ENCODE measurements around the gene NPIPB9.
"Not testable (repeated sequence)": the region's sequence is repeated elsewhere in the genome, so short reads cannot be mapped to it uniquely, and the experiment has no call there.

NPIPB9 gene

GRCh38 chr16:28749997-28750465, 1.6 kb upstream of the NPIPB9 start:
- not testable (repeated sequence) for H3K27me3 Mint-ChIP-seq (ENCODE audit: low read depth); H3K4me3 Mint-ChIP-seq; H3K36me3 Mint-ChIP-seq (ENCODE audit: low read depth)

GRCh38 chr16:28750469-28751067, 1.0 kb upstream of the NPIPB9 start:
- not testable (repeated sequence) for H3K4me1 Mint-ChIP-seq; H3K27me3 Mint-ChIP-seq (ENCODE audit: low read depth); H3K9me3 Mint-ChIP-seq; H3K27ac Mint-ChIP-seq; H3K36me3 Mint-ChIP-seq (ENCODE audit: low read depth); H3K4me3 Mint-ChIP-seq

More at GRCh38 chr16:28749997-28750465, 1.6 kb upstream of the NPIPB9 start:
- not testable (repeated sequence) for H3K27ac Mint-ChIP-seq, H3K4me1 Mint-ChIP-seq, H3K9me3 Mint-ChIP-seq
- TF ChIP-seq, protein P1, sequence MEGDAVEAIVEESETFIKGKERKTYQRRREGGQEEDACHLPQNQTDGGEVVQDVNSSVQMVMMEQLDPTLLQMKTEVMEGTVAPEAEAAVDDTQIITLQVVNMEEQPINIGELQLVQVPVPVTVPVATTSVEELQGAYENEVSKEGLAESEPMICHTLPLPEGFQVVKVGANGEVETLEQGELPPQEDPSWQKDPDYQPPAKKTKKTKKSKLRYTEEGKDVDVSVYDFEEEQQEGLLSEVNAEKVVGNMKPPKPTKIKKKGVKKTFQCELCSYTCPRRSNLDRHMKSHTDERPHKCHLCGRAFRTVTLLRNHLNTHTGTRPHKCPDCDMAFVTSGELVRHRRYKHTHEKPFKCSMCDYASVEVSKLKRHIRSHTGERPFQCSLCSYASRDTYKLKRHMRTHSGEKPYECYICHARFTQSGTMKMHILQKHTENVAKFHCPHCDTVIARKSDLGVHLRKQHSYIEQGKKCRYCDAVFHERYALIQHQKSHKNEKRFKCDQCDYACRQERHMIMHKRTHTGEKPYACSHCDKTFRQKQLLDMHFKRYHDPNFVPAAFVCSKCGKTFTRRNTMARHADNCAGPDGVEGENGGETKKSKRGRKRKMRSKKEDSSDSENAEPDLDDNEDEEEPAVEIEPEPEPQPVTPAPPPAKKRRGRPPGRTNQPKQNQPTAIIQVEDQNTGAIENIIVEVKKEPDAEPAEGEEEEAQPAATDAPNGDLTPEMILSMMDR (IDR thresholded peaks at IDR 0.05; ENCODE audit: unreplicated experiment in 3 of 3) = peak in 2 of 3 experiments; percentile 21 to 39

DNA sequence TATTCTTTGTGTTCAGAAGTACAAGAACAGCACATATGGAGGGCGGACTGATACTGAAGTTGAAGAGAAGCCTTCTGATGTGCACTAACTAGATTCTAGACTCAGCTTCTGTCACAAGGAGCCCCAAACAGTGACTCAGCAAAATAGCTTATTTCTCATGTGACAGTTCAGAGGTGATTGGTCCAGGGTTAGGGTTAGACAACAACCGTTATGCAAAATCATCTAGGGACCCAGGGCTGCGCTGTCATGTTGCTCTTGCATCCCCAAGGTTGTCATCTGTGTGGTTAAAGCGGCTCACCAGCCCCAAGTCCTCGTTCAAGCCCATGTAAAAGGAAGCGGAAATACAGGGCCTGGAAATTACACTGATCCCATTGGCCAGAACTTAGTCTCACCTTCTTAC, 30.1 kb downstream of the NPIPB9 start:
- H3K9me3 Mint-ChIP-seq; H3K27me3 Mint-ChIP-seq (ENCODE audit: low read depth); H3K4me3 Mint-ChIP-seq; H3K27ac Mint-ChIP-seq; H3K36me3 Mint-ChIP-seq (ENCODE audit: low read depth); H3K4me1 Mint-ChIP-seq: not testable (repeated sequence)

DNA sequence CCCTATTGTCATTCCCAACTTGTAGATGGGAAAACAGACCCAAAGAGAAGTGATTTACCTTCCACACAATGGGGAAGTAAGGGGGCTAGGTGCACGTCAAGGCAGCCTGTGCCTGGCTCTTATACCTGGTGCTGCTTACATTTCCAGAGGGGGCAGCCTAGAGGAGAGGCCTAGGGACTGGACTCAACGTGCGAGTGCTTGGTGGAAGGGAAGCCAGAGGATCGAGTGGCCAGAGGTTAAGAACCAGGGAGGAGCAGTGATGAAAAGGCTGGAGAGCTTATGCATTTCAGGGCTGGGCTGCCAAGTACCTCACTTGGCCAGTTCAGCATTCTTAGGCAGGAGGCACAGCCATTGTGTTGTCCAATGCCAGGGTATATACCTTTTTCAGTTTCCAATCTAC, 30.8 kb downstream of the NPIPB9 start:
- not testable (repeated sequence) for H3K4me1 Mint-ChIP-seq; H3K9me3 Mint-ChIP-seq; H3K27me3 Mint-ChIP-seq (ENCODE audit: low read depth); H3K27ac Mint-ChIP-seq; H3K36me3 Mint-ChIP-seq (ENCODE audit: low read depth); H3K4me3 Mint-ChIP-seq

GRCh38 chr16:28802235-28803019, 50.8 kb downstream of the NPIPB9 start:
- not testable (repeated sequence) for H3K4me1 Mint-ChIP-seq; H3K27me3 Mint-ChIP-seq (ENCODE audit: low read depth); H3K27ac Mint-ChIP-seq; H3K9me3 Mint-ChIP-seq; H3K36me3 Mint-ChIP-seq (ENCODE audit: low read depth)
- TF ChIP-seq, protein P1 (IDR thresholded peaks at IDR 0.05; ENCODE audit: unreplicated experiment in 3 of 3) = peak; percentile 34 to 43 (median 40)
- H3K4me3 Mint-ChIP-seq = peak overlapping the region; percentile 79 to 83 (median 79)

- H3K27ac Mint-ChIP-seq; H3K27me3 Mint-ChIP-seq (ENCODE audit: low read depth); H3K9me3 Mint-ChIP-seq; H3K4me1 Mint-ChIP-seq; H3K4me3 Mint-ChIP-seq; H3K36me3 Mint-ChIP-seq (ENCODE audit: low read depth): not testable (repeated sequence)
Measured at GRCh38 chr16:28807445-28808120, 56.0 kb downstream of the NPIPB9 start.

- TF ChIP-seq, protein P1 (IDR thresholded peaks at IDR 0.05; ENCODE audit: unreplicated experiment in 3 of 3) = no peak
- no peaks in the 10 kb centered on the region for H3K9me3 Mint-ChIP-seq
- H3K27me3 Mint-ChIP-seq (ENCODE audit: low read depth) = no peaks in the 10 kb centered on the region
- peak overlapping the region; percentile 42 to 70 (median 44) for H3K4me3 Mint-ChIP-seq
- peaks cover 9% of the 10 kb centered on the region for H3K36me3 Mint-ChIP-seq (ENCODE audit: low read depth)
- H3K4me1 Mint-ChIP-seq = peaks cover 9% of the 10 kb centered on the region
- peak overlapping the region in 2 of 3 experiments; percentile 20 to 63 for H3K27ac Mint-ChIP-seq
Measured at GRCh38 chr16:28820016-28820415, 68.4 kb downstream of the NPIPB9 start.

GRCh38 chr16:28820546-28820945, 69.0 kb downstream of the NPIPB9 start:
- not testable (repeated sequence) for H3K9me3 Mint-ChIP-seq; H3K27me3 Mint-ChIP-seq (ENCODE audit: low read depth)
- Mint-ChIP-seq H3K27ac (peak overlapping the region; percentile 20 to 76 (median 36)), H3K4me3 (peak overlapping the region; percentile 68 to 93 (median 92)), H3K36me3 (ENCODE audit: low read depth) (peaks cover 13% of the 10 kb centered on the region), H3K4me1 (peaks cover 15% of the 10 kb centered on the region)
